Measurements from ENCODE around the gene MDP1. TPM values are rescaled to one million over a fixed set of nuclear protein-coding genes. Genes with fewer than 3 reads are reported as not detected.
"Not testable (repeated sequence)": the region's sequence is repeated elsewhere in the genome, so short reads cannot be mapped to it uniquely, and the experiment has no call there.

Gene MDP1
- total RNA-seq, 1 experiment from 2014 or later: 8.3 TPM

DNA sequence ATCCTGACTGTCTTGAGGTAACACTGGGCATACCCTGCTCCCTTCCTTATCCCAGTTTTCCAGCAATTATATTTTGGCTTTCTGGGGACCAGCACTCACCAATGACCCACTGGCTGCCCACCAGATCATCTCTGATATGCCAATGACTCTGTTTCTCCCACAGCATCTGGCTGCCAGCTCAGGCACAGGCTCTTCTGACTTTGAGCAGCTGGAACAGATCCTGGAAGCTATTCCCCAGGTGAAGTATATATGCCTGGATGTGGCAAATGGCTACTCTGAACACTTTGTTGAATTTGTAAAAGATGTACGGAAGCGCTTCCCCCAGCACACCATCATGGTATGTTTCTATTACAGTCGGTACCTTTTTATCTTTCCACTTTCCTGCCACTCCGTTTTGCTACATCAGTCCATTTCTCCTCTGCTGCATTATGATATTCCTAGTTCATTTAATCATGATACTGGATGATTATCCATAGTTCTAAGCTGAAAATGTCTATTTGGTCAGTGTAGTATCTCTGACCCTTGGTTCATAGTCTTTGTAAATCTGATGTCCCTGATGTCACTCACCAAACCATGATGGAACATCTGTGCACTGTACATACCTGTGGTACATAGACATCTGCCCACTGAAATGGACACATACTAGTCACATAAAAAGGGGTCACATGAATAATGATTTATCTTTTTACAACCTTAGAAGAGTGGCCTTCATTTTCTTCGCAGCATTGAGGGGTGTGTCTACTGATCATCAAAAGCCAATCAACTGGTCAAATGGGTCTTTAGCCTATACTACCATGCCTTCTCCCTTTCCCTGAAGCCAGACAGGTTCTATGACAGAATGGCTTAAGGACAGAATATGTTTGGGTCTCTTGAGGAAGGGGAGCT lies 20.2 kb upstream of the MDP1 start:
- DNase-seq (ENCODE audit: low read depth, low spot score): no peak
- in situ Hi-C loops (cut with HindIII; ENCODE audit: low pct_unique_long_range_greater_than_20kb, low sequenced_read_pairs): no loop called here

DNA sequence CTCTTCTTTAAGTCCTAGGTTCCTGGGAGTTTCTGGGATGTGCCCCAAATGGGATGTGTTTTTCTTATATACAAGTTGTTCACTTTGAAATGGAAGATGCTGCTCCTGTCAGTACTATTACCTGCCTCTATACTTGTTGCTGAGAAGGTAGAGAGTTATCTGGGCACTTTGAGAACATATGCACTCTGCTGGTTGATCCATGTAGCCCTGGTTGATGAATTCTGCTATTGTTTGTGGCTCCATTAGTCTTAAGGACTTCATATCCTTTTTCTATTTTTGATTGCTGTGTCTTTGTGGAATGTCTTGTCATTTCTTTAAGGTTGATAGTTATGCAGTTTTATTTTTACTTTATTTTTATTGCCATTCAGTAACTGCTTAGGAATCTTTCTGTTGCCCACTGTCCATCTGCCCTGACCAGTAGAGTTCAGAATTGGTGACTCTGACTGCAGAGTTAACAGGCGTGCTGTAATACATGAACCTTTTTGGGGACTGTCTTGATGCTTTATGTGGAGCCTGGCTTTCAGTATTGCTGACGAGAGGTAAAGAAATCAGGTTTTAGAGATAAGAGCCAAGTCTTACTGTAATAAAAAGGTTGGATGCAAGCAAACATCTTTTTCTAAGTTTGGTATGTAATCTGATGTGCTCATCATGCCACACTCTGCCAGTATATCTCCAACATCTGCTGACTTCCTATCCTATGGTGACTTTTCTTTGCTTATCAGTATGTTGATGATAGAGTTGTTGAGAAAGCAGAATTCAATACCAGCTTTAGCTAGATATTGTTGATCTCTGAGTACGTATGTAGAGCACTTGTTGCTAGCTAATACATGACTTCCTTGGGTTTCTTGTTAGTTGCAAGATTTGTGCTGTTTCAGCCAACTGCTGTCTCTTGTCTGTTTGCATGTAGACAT lies 18.5 kb upstream of the MDP1 start:
- DNase-seq (ENCODE audit: low read depth, low spot score): no peak
- in situ Hi-C loops (cut with HindIII; ENCODE audit: low pct_unique_long_range_greater_than_20kb, low sequenced_read_pairs): no loop called here

DNA sequence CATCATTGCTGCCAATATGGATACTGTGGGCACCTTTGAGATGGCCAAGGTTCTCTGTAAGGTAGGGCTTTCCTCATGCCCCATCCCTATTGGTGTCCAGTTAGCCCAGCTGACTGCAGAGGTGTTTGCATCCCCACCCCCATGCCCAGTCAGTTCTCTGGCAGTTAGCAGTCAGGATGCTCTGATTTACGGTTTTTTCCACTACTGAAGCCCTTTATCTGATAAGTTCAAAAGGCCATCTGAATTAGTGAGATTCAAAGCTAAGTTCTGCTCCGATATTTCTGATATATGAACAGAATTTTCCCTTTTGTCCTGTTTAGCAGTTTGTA lies 17.6 kb upstream of the MDP1 start:
- in situ Hi-C loops (cut with HindIII; ENCODE audit: low pct_unique_long_range_greater_than_20kb, low sequenced_read_pairs): no loop called here
- no peak for DNase-seq (ENCODE audit: low read depth, low spot score)

DNA sequence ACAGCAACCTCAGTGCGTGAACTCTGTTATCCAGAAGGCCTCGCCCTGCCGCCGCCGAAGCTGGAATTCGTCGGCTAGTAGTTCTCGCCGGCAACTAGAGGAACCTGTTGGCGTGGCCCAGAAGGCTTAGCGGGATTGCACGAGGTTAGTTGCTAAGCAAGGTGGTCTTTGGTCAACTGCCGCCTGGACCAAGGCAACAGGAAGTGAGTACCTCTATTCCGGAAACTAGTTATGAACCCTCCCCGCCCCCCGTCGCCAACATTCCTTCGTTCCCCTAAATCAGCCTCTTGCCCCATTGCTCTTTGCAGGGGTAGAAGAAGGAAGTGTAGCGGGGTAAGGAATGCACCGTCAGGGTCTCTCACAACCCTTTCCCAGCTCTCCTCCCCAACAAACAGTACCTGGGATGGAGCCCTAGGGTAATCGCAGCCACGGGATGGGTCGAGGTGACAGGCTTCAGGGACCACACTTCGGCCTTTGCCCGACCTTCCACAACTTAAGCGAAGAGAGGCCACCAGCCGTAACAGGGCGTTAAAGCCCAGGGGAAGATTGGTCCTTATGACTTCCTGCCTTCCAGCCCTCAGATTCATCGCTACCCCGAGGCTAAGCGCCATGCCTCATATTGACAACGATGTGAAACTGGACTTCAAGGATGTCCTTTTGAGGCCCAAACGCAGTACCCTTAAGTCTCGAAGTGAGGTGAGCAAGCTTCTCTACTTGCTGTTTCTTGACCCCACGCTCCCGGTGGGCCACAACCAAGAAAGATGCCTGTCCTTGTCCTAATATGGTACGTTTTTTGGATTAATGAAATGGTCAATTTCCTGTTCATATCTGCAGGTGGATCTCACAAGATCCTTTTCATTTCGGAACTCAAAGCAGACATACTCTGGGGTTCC lies 17.0 kb upstream of the MDP1 start, which contains the start of gene GMPR2:
Gene GMPR2 (plus strand): TSS at position 285 of the 893 bp plus-strand sequence. CDS start 325 bp downstream, at position 610.
- in situ Hi-C loops (cut with HindIII; ENCODE audit: low pct_unique_long_range_greater_than_20kb, low sequenced_read_pairs): no loop called here
- DNase-seq (ENCODE audit: low read depth, low spot score): no peak

DNA sequence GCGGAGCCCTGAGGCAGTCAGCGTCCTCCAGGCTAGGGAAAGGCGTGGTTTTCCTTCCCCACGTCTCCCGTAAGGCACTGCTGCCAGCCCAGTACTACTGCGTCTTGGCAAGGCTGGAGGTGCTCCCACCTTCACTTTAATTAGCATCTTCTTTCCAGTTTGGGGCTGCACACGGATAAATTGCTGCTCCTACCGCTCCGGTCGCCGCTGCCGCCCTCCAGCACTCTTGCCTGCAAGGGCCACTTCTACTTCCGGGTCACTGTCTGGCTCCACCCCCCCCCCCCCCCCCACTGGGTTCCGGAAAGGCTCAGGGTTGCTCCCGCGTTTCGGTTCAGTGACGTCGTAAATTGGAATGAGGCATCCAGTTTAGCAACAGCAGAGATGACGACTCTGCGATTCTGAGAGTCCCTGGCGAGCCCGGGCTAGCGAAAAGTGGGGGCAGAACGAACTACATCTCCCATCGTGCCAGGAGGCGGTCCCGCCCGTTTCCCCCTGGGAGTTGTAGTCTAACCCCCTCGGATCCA lies 16.3 kb upstream of the MDP1 start, which contains the start of gene NEDD8:
Gene NEDD8 (minus strand): TSS at position 247 of the 524 bp plus-strand sequence. CDS start 100 bp downstream, at position 147.
- DNase-seq (ENCODE audit: low read depth, low spot score): peak; percentile 91
- in situ Hi-C loops (cut with HindIII; ENCODE audit: low pct_unique_long_range_greater_than_20kb, low sequenced_read_pairs): no loop called here

DNA sequence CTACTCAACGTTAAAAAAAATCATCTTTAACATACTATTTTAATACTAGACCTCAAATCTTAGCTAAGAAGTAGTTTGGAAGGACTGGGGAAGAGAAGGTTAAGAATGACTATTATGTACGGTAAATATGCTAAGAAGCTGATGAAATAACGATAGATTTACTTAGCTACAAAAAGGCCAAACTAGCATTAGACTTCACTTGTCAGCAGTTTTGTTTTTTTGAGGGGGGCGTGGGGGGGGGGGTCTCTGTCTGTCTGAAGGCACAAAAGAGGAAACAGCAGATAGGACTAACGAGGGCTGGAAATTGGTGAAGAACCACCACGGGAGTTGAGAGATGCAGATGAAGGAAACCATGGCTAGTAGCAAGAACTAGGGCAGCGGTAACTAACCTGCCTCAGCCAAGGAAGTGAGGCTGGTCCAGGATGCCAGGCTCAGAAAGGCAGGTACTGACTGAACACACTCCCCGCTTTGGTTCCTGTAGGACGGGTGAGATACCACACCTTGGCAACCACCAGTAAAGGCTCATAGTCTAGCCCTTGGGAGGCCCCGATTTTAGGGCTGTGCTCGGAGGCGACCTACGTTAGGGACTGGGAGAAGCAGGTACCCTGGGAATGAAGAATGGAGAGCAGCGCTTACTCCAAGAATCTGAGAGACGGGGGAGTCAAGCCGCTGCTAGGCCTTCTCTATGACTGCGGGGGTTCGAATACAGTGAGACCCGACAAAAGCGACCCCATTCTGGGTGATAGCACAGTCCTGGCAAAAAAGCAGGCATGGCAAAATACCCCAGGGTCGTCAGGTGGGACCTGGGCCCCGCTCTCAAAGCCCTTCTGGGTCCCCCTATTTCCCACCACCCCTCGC lies 15.6 kb upstream of the MDP1 start:
- no peak for DNase-seq (ENCODE audit: low read depth, low spot score)
- in situ Hi-C loops (cut with HindIII; ENCODE audit: low pct_unique_long_range_greater_than_20kb, low sequenced_read_pairs): no loop called here

DNA sequence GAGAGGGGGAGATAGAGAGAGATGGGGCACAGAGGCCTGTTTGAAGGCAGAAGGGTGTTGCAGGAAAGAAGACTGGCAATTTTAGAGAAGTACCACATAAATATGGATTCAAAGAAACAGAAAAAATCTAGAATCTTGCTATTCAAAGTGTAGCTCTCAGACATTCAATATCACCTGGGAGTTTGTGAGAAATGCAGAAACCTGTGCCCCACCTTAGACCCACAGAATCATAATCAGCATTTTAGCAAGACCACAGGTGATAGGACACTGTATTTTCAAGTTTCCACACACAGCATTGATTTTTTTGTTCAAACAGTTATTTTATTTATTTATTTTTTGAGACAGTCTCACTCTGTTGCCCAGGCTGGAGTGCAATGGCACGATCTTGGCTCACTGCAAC lies 13.0 kb upstream of the MDP1 start:
- in situ Hi-C loops (cut with HindIII; ENCODE audit: low pct_unique_long_range_greater_than_20kb, low sequenced_read_pairs): no loop called here
- DNase-seq (ENCODE audit: low read depth, low spot score): no peak

DNA sequence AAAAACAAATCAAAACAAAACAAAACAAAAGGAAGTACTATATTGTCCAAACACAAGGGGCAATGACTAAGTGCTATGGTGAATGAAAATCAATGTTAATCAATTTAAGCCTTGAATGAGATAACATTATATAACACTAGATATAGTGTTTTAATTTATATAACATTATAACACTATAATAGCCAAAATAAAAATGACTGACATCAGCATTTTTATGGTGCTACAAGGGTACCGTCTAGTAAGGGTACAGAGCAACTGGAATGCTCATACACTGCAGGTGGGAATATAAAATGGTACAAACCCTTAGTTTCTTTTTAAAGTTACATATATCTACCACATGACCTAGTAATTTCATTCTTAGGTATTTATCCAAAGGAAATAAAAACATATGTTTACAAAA lies 10.6 kb upstream of the MDP1 start:
- in situ Hi-C loops (cut with HindIII; ENCODE audit: low pct_unique_long_range_greater_than_20kb, low sequenced_read_pairs): no loop called here
- DNase-seq (ENCODE audit: low read depth, low spot score): no peak

DNA sequence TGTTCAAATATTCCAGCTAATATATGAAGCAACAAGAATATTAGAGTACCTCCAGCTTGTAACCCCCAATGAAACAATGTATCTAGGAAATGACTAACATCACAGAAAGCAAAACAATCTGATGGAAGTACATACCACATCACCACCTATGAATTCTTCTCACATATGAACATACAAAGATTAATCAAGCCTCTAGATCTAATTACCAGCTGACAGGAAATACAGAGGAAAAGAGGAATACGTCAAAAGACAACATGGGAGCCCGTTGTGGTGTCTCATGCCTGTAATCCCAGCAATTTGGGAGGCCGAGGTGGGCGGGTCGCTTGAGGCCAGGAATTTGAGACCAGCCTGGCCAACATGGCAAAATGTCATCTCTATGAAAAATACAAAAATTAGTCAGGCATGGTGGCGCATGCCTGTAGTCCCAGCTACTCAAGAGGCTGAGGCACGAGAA lies 8.8 kb upstream of the MDP1 start:
- in situ Hi-C loops (cut with HindIII; ENCODE audit: low pct_unique_long_range_greater_than_20kb, low sequenced_read_pairs): no loop called here
- no peak for DNase-seq (ENCODE audit: low read depth, low spot score)

DNA sequence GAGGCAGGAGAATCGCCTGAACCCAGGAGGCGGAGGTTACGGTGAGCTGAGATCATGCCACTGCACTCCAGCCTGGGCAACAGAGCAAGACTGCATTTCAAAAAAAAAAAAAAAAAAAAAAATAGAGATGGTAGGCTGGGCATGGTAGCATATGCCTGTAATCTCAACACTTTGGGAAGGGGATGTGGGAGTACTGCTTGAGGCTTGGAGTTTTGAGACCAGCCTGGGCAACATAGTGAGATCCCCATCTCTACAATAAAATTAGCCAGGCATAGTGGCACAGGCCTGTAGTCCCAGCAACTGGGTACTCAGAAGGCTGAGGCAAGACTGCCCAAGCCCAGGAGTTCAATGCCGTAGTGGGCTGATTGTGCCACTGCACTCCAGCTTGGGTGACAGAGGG lies 7.1 kb upstream of the MDP1 start:
- in situ Hi-C loops (cut with HindIII; ENCODE audit: low pct_unique_long_range_greater_than_20kb, low sequenced_read_pairs): not testable (repeated sequence)

DNA sequence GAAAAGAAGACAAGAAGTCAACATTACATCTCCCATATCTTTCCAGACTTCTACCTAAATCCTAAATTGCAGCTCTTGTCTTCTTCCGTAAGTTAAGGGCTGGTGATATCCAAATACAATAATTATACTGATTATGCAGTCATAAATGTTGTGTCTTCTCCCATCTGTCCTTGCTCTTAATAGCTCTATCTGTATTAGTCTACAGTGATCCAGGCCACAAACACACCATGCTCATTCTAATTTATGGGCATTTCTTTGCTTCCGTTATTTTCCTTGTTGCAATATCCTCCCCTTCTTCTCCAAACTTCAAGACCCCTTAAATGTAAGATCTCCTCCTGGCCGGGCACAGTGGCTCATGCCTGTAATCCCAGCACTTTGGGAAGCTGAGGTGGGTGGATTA lies 3.7 kb upstream of the MDP1 start:
- in situ Hi-C loops (cut with HindIII; ENCODE audit: low pct_unique_long_range_greater_than_20kb, low sequenced_read_pairs): no loop called here
- no peak for DNase-seq (ENCODE audit: low read depth, low spot score)

More for the DNA sequence above, 7.1 kb upstream of the MDP1 start:
- not testable (repeated sequence) for DNase-seq (ENCODE audit: low read depth, low spot score)

DNA sequence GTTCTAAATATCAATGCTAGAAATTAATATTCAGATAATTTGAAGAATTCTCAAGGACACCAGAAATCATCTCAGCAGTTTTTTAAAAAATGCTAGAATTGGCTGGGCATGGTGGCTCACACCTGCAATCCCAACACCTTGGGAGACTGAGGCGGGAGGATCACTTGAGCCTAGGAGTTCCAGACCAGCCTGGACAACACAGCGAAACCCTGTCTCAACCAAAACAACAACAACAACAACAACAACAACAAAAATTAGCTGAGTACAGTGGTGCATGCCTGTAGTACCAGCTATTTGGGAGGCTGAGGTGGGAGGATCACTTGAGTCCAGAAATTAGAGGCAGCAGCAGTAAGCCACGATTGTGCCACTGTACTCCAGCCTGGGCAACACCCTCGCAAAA lies 3.2 kb upstream of the MDP1 start:
- in situ Hi-C loops (cut with HindIII; ENCODE audit: low pct_unique_long_range_greater_than_20kb, low sequenced_read_pairs): no loop called here
- no peak for DNase-seq (ENCODE audit: low read depth, low spot score)

DNA sequence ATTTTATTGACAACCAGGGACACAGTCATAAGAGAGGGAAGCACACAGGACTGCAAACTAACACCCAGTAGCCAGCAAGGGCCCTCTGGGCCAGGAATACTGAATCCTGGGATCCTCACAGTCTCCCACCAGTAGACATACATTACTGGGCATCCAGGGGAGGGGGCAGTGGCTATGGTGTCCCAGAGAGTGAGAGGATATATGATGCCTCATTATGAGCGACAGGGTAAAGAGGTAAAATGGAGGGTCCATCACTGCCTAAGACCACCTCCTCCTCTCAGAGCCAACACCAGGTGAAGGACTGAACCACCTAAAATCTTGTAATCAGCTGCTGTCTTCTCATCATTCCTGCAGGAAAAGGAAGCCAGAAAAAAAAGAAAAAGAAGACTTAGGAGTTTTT lies 1.0 kb upstream of the MDP1 start:
- in situ Hi-C loops (cut with HindIII; ENCODE audit: low pct_unique_long_range_greater_than_20kb, low sequenced_read_pairs); DNase-seq (ENCODE audit: low read depth, low spot score): not testable (repeated sequence)

DNA sequence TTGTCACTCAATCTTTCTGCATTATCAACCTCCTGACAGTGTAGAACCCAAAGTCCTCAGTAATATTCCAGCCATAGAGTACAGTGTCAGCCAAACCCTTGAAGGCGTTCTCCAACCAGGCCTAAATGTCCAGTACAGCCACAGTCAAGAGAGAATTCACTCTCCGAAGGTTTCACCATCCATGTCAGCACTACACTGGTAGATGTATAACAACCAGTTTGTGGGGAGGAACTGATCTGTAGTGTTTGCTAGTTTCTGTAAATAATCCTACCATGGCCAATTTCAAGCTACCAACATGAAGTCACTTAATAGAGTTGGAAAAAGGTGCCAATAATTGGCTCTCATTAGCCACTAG lies 456 bp upstream of the MDP1 start:
- DNase-seq (ENCODE audit: low read depth, low spot score): no peak

DNA sequence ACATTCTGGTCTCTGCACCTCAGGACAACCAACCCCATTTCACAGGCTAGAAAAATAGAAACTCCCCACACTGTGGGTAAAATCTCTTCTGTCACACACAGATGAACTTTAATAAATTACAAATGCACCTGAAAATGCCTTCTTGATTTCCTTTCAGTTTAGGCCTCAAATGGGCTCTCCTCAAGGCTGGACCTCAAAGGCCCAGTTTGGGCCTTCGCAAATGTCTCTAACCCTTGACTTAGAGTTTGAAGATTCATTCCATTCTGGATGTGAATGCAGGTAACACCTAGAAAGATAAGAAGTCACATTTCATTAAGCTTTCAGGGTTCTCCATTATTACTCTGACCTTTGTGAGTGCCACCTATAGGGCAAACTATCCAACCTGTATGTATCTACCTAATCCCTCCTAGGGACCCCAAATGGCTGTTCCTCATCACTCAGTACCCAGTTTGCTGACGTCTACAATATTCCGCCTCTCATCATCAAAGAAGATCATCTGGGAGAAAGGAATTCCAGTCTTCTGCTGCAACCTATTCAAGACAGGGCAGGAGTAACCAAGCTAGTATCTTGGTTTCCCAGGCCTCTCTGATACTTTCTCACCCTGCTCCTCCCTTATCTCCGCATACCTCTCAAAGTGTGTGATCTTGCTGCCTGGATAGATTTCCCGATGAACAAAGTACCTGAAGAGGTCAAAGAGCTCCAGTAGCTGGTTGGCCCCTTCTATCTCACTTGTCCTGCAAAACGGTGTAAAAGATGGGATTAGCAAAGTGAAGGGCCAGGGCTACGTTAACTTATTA lies 1.8 kb downstream of the MDP1 start:
- in situ Hi-C loops (cut with HindIII; ENCODE audit: low pct_unique_long_range_greater_than_20kb, low sequenced_read_pairs): no loop called here
- no peak for DNase-seq (ENCODE audit: low read depth, low spot score)

More for the DNA sequence above, 456 bp upstream of the MDP1 start:
- in situ Hi-C loops (cut with HindIII; ENCODE audit: low pct_unique_long_range_greater_than_20kb, low sequenced_read_pairs): no loop called here

Data from SK-MEL-5 (cell line).